Erythroblast (primary cell): Measurements from ENCODE around the gene FAM180A.

Experiments
- DNase-seq, 2 experiments: peaks; one replicate each; lab custom pipeline; 2025; lab: John Stamatoyannopoulos, UW
- GATA1 ChIP-seq: IDR thresholded peaks from 2 replicates; pipeline ENCODE4 v1.6.1; 2011; ENCODE audit warnings: low read depth, mild to moderate bottlenecking, control low read depth, low read length, moderate library complexity
- POLR2A ChIP-seq: IDR thresholded peaks from 2 replicates; pipeline ENCODE4 v1.6.1; 2011; ENCODE audit warnings: mild to moderate bottlenecking, low read length

FAM180A gene

DNA sequence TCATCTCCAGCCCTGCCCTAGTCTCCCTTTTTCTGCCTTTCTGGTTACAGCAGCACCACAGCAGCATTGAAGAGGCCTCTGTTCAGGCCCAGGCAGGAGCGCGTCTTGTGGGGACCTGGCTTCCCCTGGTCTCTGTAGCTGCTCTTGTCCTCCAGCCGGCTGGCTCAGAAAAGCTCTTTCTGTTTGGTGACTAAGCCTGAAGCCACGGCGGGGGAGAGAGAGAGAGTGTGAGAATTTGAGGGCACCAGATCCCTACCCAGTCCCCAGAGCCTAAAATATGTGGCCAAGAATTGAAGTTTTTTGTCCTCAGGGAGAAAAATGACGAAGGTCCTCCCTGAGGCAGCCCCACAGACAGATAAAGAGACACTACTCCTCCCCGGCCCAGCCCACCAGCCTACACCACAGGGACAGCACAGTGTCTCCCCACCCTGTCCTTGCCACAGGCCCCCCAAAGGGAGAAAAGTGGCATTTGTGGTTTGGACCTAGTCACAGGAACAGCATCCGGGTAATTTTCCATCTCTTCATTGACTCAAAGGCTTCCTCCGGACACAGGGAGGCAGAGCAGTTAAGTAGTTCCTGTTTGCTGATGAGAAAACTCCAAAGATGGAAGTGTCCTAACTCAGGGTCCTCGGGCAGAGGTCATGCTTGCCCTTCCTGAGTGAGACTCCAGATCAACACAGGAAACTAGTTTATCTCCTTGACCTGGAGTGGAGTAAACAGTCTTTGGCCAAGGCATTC is 13.3 kb upstream of the FAM180A start:
- DNase-seq, result peak; percentile 28 to 33
- TF ChIP-seq GATA1, result no peak
- TF ChIP-seq POLR2A, result no peak

DNA sequence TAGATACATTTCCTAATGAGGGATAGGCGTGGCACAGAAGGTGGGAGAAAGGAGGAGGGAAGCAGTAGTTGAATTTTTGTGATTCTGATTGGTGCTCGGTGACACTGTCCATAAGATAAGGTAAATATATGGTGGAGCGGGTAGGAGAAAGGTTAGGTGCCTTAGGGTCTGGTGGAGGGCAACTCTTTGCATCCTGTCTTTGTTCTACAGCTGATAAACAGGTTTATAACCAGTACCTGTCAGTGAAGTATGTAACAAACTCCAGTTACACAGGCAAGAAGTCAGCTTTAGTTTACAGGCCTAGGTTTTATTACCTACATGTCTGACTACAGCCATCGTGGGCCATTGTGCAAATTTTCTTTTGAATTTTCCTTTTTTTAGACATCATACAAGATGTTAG is 10.9 kb upstream of the FAM180A start:
- DNase-seq, result no peak
- no peak for TF ChIP-seq POLR2A
- no peak for TF ChIP-seq GATA1

DNA sequence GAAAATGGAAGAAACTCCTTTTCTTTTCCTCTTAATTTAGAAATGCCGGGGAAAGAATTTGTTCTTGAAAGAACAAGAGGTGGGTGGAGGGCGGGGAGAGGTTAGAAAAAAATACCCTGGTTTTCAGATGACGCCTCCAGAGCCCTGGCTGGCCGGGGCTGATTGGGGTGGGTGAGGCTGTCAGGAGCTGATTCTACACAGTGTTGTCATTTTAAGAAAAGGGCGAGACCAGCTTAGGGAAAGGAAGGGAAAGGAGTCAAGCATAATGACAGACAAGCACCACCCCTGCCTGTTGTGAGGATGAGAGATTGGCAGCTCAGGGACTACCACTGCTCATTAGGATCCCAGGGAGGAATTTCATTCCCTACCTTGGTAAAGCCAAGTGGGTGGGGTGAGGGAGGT is 9.9 kb upstream of the FAM180A start:
- no peak for TF ChIP-seq POLR2A
- TF ChIP-seq GATA1, result no peak
- DNase-seq, result peak; percentile 72 to 83

DNA sequence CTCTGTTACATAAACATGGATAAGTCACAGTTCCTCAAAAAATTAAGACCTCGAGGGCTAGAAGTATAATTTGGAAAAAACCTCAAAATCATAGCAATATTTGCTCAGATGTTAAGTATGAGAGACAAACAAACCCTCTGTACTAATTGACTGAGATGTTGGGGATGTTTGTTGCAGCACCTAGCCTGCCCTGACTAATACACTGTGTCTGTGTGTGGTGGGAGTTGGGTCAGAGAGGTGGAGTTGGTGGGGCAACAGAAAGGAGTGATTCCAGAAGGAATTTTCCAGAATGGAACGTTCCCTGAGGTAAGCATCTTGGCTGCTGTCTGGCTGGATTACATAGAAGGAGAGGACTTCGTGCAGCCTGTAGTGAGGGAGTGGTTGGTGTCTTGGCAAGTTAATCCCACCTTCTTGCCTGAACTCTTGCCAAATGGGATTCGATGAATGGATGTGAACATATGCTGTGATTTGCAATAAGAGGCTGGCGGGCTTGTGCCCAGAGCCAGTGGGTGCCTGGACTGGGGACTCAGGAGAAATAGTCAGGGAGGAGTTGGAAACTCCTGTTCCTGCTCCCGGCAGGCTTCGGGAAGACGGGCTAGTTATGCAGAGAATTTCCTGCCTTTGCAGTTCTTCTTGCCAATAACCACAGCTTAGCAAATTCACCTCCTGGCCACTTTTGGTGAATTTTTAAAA is 9.3 kb upstream of the FAM180A start:
- TF ChIP-seq GATA1, result no peak
- no peak for TF ChIP-seq POLR2A
- DNase-seq, result no peak

DNA sequence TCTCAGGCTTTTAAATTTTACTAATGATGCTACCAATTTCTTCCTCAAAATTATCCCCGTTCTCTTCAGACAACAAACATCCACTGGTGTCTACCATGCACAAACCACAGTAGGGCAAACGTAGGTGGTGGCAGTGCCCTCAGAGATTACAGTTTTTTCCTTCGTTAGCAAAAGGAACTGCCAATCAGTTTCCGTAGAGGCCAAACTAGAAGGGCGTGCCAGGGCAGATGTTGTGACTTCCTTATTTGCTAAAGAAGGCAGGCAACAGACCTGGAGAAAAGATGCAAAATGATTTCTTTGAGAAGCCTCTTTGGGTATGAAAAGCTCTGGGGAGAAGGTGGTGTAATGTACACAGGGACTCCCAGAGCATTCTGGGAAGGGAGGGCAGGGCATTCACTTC is 7.6 kb upstream of the FAM180A start:
- DNase-seq, result no peak
- no peak for TF ChIP-seq POLR2A
- no peak for TF ChIP-seq GATA1

DNA sequence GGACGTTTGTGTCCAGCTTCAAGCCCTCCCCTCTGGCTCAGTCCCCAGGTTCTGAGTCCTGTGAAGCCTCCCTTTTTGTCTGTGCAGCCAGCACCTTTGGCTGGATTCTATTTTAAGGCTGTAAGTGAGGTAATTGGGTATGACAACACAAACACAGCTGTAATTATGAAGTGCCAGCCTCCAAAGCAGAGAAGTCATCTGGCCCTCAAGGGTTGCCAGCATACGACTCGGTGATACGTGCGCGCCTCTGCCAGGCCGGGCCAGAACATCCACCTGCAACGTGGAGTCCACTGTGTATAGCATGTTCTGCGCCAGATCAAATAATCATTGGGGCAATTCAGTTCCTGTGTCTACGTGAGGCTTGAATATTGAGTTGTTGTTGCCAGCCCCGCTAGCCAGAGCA is 6.7 kb upstream of the FAM180A start:
- no peak for DNase-seq
- TF ChIP-seq POLR2A, result no peak
- no peak for TF ChIP-seq GATA1

DNA sequence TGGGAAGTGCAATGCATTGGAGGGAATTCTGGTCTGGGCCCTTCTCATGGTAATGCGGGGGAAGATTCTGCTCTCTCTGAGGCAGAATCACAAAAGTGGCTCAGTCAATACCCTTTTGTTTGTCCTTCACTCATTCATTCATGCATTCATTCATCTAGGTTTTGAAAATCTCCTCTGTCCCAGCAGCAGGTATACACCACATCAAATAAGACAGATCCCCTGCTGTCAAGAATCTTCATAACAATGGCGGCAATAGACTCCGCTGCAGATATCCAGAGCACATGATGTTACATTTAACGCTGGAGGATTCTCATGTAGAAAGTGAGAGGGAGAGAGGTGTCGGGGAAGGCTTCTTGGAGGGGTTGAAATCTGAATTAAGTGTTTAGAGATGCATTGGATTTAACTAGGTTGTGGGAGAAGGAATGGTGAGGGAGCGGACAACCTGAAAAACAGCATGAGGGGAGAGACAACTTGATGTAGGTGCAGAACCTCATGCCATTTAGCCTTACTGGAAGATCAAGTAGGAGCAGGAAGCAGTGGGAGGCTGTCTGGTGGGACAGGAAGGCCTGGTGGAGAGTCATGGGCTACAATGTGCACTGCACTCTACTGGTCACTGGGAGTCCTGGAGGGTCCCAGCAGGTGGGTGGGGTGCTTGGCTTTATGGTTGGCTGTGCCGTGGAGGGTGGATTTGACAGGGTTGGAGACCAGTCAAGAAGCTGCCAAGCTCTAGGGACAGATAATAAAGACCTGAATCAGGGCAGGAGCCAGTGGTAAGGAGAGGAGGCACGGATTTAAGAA is 5.2 kb upstream of the FAM180A start:
- TF ChIP-seq POLR2A (no peak), GATA1 (no peak)
- DNase-seq, result no peak

DNA sequence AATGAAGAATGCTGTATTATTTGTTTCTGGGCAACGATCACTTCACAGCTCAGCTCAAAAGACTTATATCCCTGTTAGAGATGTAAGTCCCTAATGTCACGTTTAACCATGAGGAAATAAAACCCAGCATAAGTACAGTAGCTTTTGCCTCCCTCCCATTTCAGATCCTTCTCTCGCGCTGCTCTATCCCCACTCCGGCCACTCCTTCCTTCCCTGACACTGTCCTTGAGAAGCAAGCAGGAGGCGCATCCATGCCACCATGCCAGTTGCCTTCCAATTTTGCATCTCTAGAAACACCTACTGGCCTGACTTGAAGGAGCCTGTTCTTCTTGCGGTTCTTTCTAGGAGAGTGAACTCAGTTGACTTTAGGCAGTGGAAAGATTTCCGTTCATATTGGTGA is 1.2 kb downstream of the FAM180A start:
- no peak for TF ChIP-seq POLR2A
- TF ChIP-seq GATA1, result no peak
- no peak for DNase-seq

DNA sequence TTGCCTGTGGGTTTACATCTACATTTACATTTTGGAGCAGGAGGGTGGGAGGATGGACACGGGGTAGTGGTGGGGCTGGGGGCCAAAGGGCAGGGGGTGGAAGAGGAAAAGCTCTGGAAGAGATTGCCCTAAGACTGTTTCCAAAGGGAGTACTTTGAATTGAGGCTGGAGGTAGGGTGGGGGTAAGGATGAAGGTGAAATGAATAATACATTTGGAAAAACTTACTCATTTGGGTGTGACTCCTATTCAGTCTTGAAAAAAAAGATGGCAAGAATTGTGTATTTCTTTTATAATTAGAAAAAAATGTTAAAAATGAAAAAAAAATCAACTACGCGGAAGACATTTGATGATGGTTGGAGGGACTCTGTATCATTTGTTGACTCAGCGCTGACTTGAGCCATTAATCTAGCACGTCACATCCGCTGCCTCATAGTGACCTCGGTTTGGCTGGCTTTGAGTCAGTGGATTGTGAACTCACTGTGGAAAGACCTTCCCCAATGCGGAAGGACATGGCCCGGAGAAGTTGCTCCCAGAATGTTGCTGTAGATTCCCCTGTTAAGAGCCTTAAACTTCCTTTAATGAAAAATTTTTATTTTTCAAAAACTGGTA is 2.8 kb downstream of the FAM180A start:
- no peak for DNase-seq
- no peak for TF ChIP-seq GATA1
- TF ChIP-seq POLR2A, result no peak

DNA sequence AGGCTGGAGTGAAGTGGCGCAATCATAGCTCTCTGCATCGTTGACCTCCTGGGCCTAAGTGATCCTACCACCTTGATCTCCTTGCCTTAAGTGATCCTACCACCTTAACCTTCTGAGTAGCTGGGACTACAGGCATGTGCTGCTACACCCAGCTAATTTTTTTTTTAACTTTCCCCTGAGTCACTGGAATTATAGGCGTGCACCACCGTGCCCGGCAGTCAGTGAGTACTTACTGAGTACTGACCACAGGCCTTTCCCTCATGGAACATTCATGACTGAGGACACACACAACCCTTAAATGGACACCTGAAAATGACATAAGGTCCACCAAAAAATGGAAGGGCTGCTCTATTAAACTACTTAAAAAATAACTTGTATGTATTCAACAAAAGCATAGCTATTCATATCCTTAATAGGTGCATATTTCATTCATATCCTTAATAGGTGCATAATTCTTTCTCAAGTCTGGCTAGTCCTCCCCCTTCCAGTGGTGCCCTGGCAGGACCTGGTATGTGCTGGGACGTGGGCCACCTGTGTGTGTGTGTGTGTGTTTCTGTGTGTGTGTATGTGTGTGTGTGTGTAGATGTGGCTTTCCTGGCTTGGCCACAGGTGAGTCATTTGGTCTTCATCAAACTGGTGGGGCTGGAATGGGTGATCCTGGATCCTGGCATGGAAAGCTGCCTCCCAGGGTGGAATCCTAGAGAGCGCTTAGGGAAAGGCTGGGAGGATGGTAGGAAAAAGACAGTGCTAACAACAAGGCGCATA is 3.5 kb downstream of the FAM180A start:
- no peak for DNase-seq
- TF ChIP-seq POLR2A (no peak), GATA1 (no peak)

DNA sequence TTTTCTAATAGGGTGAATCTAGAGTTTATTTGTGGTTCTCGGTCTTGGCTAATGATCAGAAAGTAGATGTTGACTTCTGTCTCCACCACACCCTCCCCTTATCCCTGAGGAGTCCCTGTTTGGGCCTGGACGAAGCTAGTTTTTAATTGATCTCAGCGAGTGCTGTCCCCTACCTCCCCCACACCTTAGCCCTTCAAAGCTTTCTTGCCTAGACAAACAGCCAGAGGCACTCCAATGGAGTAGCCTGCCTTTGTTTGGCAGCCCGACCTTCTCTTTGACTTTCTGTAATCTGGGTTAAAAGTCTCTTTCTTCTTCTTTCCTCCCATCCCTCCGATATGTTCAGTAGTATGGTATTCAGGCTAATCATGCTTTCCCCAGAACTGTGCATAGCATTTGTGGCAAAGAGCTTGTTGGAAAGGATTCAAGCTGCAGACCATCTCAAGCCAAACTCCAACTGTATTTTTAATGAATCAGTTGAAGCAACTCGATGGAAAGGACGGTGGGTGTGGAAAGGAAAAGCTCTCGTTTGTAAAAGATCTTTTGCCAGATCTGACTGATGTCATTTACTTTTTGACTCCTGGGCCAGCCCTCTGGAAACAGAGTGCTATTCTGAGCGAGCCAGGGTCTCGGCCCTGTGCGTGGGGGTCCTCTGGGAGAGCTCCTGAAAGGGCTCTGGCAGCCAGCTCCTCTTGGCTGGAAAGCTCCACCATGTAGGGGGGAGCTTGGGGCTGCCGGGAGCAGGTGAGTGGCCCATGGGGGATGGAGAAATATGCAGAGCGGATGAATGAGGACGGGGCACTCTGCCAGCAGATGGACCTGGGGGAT is 4.5 kb downstream of the FAM180A start:
- TF ChIP-seq POLR2A (no peak), GATA1 (no peak)
- DNase-seq, result no peak

DNA sequence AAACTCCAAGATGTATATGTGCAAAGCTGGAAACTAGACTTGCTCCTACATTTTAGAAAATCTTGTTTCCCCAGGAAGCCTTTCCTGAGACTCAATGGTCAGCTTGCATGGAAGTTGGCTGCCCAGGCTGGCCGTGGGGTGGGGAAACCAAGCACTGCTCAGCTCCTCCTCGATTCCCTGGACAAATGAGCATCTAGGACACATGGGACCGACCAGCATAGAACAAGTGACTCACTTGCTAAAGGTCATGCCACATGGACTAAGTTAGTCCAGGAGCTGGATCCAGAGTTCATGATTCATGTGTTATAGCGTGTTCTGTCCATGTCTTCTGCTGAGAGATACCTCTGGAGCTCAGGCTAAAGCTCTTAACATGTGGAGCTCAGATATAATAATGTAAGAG is 6.2 kb downstream of the FAM180A start:
- TF ChIP-seq GATA1 (no peak), POLR2A (no peak)
- DNase-seq, result no peak
